ENCODE results near the gene SEC14L5. TPM values are rescaled to one million over a fixed set of nuclear protein-coding genes. Genes with fewer than 3 reads are reported as not detected.
"Not testable (repeated sequence)": the region's sequence is repeated elsewhere in the genome, so short reads cannot be mapped to it uniquely, and the experiment has no call there.

Gene SEC14L5
- total RNA-seq, 2 donors from 2014 or later, result 1.1 TPM; not detected in 1

- H3K9me3 Mint-ChIP-seq, result no peaks in the 10 kb centered on the region
- no peaks in the 10 kb centered on the region for H3K36me3 Mint-ChIP-seq
- DNase-seq (ENCODE audit: low spot score in 2 of 2), result no peak
- H3K27ac Mint-ChIP-seq, result no peak overlapping the region
- no peak for ATAC-seq
Measured at GRCh38 chr16:4942481-4942880, 15.6 kb upstream of the SEC14L5 start.

- Mint-ChIP-seq H3K9me3 (no peaks in the 10 kb centered on the region), H3K36me3 (no peaks in the 10 kb centered on the region), H3K27ac (no peak overlapping the region)
- peak; percentile 16 to 44 for ATAC-seq
- no peak for DNase-seq (ENCODE audit: low spot score in 2 of 2)
Measured at GRCh38 chr16:4944333-4945281, 13.5 kb upstream of the SEC14L5 start.

GRCh38 chr16:4945560-4946502 lies 12.3 kb upstream of the SEC14L5 start:
- no peaks in the 10 kb centered on the region for H3K36me3 Mint-ChIP-seq
- ATAC-seq (no peak), DNase-seq (ENCODE audit: low spot score in 2 of 2) (no peak)
- peak overlapping the region; percentile 55 to 58 for H3K27ac Mint-ChIP-seq
- H3K9me3 Mint-ChIP-seq, result no peaks in the 10 kb centered on the region

- DNase-seq (ENCODE audit: low spot score in 2 of 2) (no peak), ATAC-seq (no peak)
- Mint-ChIP-seq H3K36me3 (no peaks in the 10 kb centered on the region), H3K9me3 (no peaks in the 10 kb centered on the region), H3K27ac (peak overlapping the region in 1 of 2 donors; percentile 58)
Measured at GRCh38 chr16:4946917-4947316, 11.2 kb upstream of the SEC14L5 start.

GRCh38 chr16:4947722-4948503 lies 10.2 kb upstream of the SEC14L5 start:
- Mint-ChIP-seq H3K36me3 (no peaks in the 10 kb centered on the region), H3K27ac (no peak overlapping the region), H3K9me3 (no peaks in the 10 kb centered on the region)
- no peak for ATAC-seq
- DNase-seq (ENCODE audit: low spot score in 2 of 2), result no peak

- DNase-seq (ENCODE audit: low spot score in 2 of 2) (no peak), ATAC-seq (no peak)
- Mint-ChIP-seq H3K27ac (no peak overlapping the region), H3K36me3 (no peaks in the 10 kb centered on the region), H3K9me3 (no peaks in the 10 kb centered on the region)
Measured at GRCh38 chr16:4948903-4949766, 9.0 kb upstream of the SEC14L5 start.

GRCh38 chr16:4949986-4950385 lies 8.1 kb upstream of the SEC14L5 start:
- Mint-ChIP-seq H3K36me3 (no peaks in the 10 kb centered on the region), H3K27ac (no peak overlapping the region), H3K9me3 (no peaks in the 10 kb centered on the region)
- ATAC-seq (no peak), DNase-seq (ENCODE audit: low spot score in 2 of 2) (no peak)

GRCh38 chr16:4951583-4951982 lies 6.5 kb upstream of the SEC14L5 start:
- not testable (repeated sequence) for DNase-seq (ENCODE audit: low spot score in 2 of 2); ATAC-seq; H3K9me3 Mint-ChIP-seq; H3K27ac Mint-ChIP-seq; H3K36me3 Mint-ChIP-seq

- DNase-seq (ENCODE audit: low spot score in 2 of 2) (no peak), ATAC-seq (no peak)
- Mint-ChIP-seq H3K36me3 (no peaks in the 10 kb centered on the region), H3K9me3 (no peaks in the 10 kb centered on the region), H3K27ac (no peak overlapping the region)
Measured at GRCh38 chr16:4954714-4955113, 3.4 kb upstream of the SEC14L5 start.

GRCh38 chr16:4957420-4957719 lies 760 bp upstream of the SEC14L5 start:
- DNase-seq (ENCODE audit: low spot score in 2 of 2), result no peak
- Mint-ChIP-seq H3K36me3 (no peaks in the 10 kb centered on the region), H3K9me3 (no peaks in the 10 kb centered on the region), H3K27ac (no peak overlapping the region)
- ATAC-seq, result no peak

GRCh38 chr16:4958510-4959438 lies 644 bp downstream of the SEC14L5 start:
- Mint-ChIP-seq H3K9me3 (no peaks in the 10 kb centered on the region), H3K27ac (no peak overlapping the region), H3K36me3 (no peaks in the 10 kb centered on the region)
- ATAC-seq (peak in 1 of 2 donors; percentile 0), DNase-seq (ENCODE audit: low spot score in 2 of 2) (no peak)

- H3K36me3 Mint-ChIP-seq, result no peaks in the 10 kb centered on the region
Measured at GRCh38 chr16:4960579-4960978, 2.4 kb downstream of the SEC14L5 start.

GRCh38 chr16:4962716-4963115 lies 4.6 kb downstream of the SEC14L5 start:
- no peaks in the 10 kb centered on the region for H3K36me3 Mint-ChIP-seq
- H3K27ac Mint-ChIP-seq, result no peak overlapping the region
- DNase-seq (ENCODE audit: low spot score in 2 of 2), result no peak
- no peaks in the 10 kb centered on the region for H3K9me3 Mint-ChIP-seq
- ATAC-seq, result no peak

More at GRCh38 chr16:4960579-4960978, 2.4 kb downstream of the SEC14L5 start:
- Mint-ChIP-seq H3K9me3 (no peaks in the 10 kb centered on the region), H3K27ac (no peak overlapping the region)
- DNase-seq (ENCODE audit: low spot score in 2 of 2) (no peak), ATAC-seq (no peak)

GRCh38 chr16:4963527-4963926 lies 5.4 kb downstream of the SEC14L5 start:
- H3K36me3 Mint-ChIP-seq; ATAC-seq; H3K27ac Mint-ChIP-seq; DNase-seq (ENCODE audit: low spot score in 2 of 2); H3K9me3 Mint-ChIP-seq: not testable (repeated sequence)
